OCI-LY3 (cell line): ENCODE results near the gene UBC.
"Not testable (repeated sequence)": the region's sequence is repeated elsewhere in the genome, so short reads cannot be mapped to it uniquely, and the experiment has no call there.

Experiments used
- H2AFZ ChIP-seq: fragments of 200-600, 300-600 bp; shearing (Covaris generic); 2 replicates; pipeline ENCODE4 v1.6.0; 2014; ENCODE audit warnings: antibody characterized with exemption, low read depth, low read length
- H3K27ac ChIP-seq: fragments of 200-600, 300-600 bp; sonication (generic); 2 replicates; pipeline ENCODE4 v1.5.1; 2014; ENCODE audit warnings: mild to moderate bottlenecking, low read length, moderate library complexity, mixed read lengths
- H3K27me3 ChIP-seq: fragments of 200-600, 300-600 bp; sonication (generic); 2 replicates; pipeline ENCODE4 v1.6.1; 2014; ENCODE audit warnings: low read depth, low read length, mixed read lengths
- H3K36me3 ChIP-seq: fragments of 200-600, 300-600 bp; sonication (generic); replicated peaks from 2 replicates; pipeline ENCODE3; 2014; ENCODE audit warnings: low read depth, low read length, mixed read lengths
- H3K4me1 ChIP-seq: fragments of 300-600, 200-600 bp; sonication (generic); 2 replicates; pipeline ENCODE4 v1.6.1; 2014; ENCODE audit warnings: low read length, mixed read lengths
- H3K4me2 ChIP-seq: fragments of 200-600, 300-600 bp; sonication (generic); 2 replicates; pipeline ENCODE4 v1.6.1; 2014; ENCODE audit warnings: low read length, mixed read lengths
- H3K4me3 ChIP-seq: fragments of 300-600, 200-600 bp; sonication (generic); 2 replicates; pipeline ENCODE4 v1.5.1; 2014; ENCODE audit warnings: antibody characterized with exemption, mild to moderate bottlenecking, low read length, moderate library complexity
- H3K79me2 ChIP-seq: fragments of 300-600, 200-600 bp; shearing (Covaris generic); 2 replicates; pipeline ENCODE4 v1.6.1; 2014; ENCODE audit warnings: mild to moderate bottlenecking, low read length, mixed read lengths
- H3K9ac ChIP-seq: fragments of 300-600, 200-600 bp; shearing (Covaris generic); 2 replicates; pipeline ENCODE4 v1.6.0; 2014; ENCODE audit warnings: mild to moderate bottlenecking, low read length, moderate library complexity
- H3K9me3 ChIP-seq: fragments of 200-600, 300-600 bp; shearing (Covaris generic); 2 replicates; pipeline ENCODE4 v1.6.1; 2014; ENCODE audit warnings: low read length, mixed read lengths; ENCODE audit not compliant: insufficient read depth
- H4K20me1 ChIP-seq: fragments of 200-600, 300-600 bp; sonication (generic); 2 replicates; pipeline ENCODE4 v1.6.1; 2016; ENCODE audit warnings: low read length, mixed read lengths; ENCODE audit not compliant: insufficient read depth
- CTCF ChIP-seq: fragments of 200-600, 300-600 bp; sonication (generic); IDR thresholded peaks from 2 replicates; pipeline ENCODE4 v1.5.1; 2014; ENCODE audit warnings: antibody characterized with exemption, low read length, low read depth
- EZH2phosphoT487 ChIP-seq: fragments of 200-600 bp; shearing (Covaris generic); IDR thresholded peaks from 2 replicates; pipeline ENCODE4 v1.6.1; 2018; ENCODE audit warnings: antibody characterized with exemption, mixed run types, low read depth

The UBC gene

GRCh38 chr12:124888260-124888659 is 26.2 kb downstream of the UBC start:
- Histone ChIP-seq H3K27me3 (no peaks in the 10 kb centered on the region), H3K9ac (no peak overlapping the region), H3K4me3 (no peak overlapping the region), H3K4me1 (peaks cover 20% of the 10 kb centered on the region), H3K36me3 (no peaks in the 10 kb centered on the region), H3K79me2 (no peaks in the 10 kb centered on the region), H3K9me3 (no peaks in the 10 kb centered on the region), H4K20me1 (no peaks in the 10 kb centered on the region), H2AFZ (no peak overlapping the region), H3K4me2 (no peak overlapping the region), H3K27ac (no peak overlapping the region)
- TF ChIP-seq CTCF = no peak
- no peak for TF ChIP-seq EZH2phosphoT487

GRCh38 chr12:124887766-124888165 is 26.7 kb downstream of the UBC start:
- not testable (repeated sequence) for H3K36me3 ChIP-seq

GRCh38 chr12:124884587-124885438 is 29.6 kb downstream of the UBC start:
- peak; percentile 15; the same call in 1 of the 2 replicates for TF ChIP-seq CTCF
- TF ChIP-seq EZH2phosphoT487 = no peak
- Histone ChIP-seq H3K27me3 (no peaks in the 10 kb centered on the region), H3K36me3 (no peaks in the 10 kb centered on the region), H3K79me2 (no peaks in the 10 kb centered on the region), H3K4me2 (peak overlapping the region; percentile 77), H3K9me3 (no peaks in the 10 kb centered on the region), H3K4me1 (peaks cover 22% of the 10 kb centered on the region), H2AFZ (peak overlapping the region; percentile 84), H3K9ac (peak overlapping the region; percentile 40; the same call in 1 of the 2 replicates), H3K27ac (no peak overlapping the region), H3K4me3 (peak overlapping the region; percentile 66), H4K20me1 (no peaks in the 10 kb centered on the region)

More at GRCh38 chr12:124887766-124888165, 26.7 kb downstream of the UBC start:
- not testable (repeated sequence) for H3K4me2 ChIP-seq, H3K27ac ChIP-seq, H3K4me3 ChIP-seq, H4K20me1 ChIP-seq, H3K79me2 ChIP-seq, H3K9ac ChIP-seq, H3K9me3 ChIP-seq, H2AFZ ChIP-seq, H3K27me3 ChIP-seq
- peaks cover 22% of the 10 kb centered on the region for H3K4me1 ChIP-seq

- TF ChIP-seq CTCF (no peak), EZH2phosphoT487 (no peak)
- H4K20me1 ChIP-seq = no peaks in the 10 kb centered on the region
- peaks cover 22% of the 10 kb centered on the region for H3K4me1 ChIP-seq
- no peaks in the 10 kb centered on the region for H3K36me3 ChIP-seq
- H3K4me3 ChIP-seq = no peak overlapping the region
- no peaks in the 10 kb centered on the region for H3K9me3 ChIP-seq
- no peak overlapping the region for H3K9ac ChIP-seq
- H3K27ac ChIP-seq = no peak overlapping the region
- H3K4me2 ChIP-seq = no peak overlapping the region
- H3K27me3 ChIP-seq = no peaks in the 10 kb centered on the region
- no peaks in the 10 kb centered on the region for H3K79me2 ChIP-seq
- H2AFZ ChIP-seq = no peak overlapping the region
Measured at GRCh38 chr12:124883263-124884130, 31.0 kb downstream of the UBC start.
